Endothelial cell of umbilical vein (primary cell): ENCODE measurements around the gene GPR157. TPM values are rescaled to one million over a fixed set of nuclear protein-coding genes. Genes with fewer than 3 reads are reported as not detected.

Experiments
- BruUV-seq: library from RNA; stranded (reverse); fragments of 400-500 nt; replicated peaks from 2 replicates; lab custom pipeline; 2021; lab: Mats Ljungman, UMichigan
- CTCF ChIA-PET: fragments of 300-600, 350-600 bp; sonication (Branson Sonifier 250); formaldehyde crosslinking; loops from one replicate; lab custom pipeline; 2021; ENCODE audit warnings: antibody characterized with exemption, inconsistent platforms; lab: Charles Lee
- POLR2A ChIA-PET: fragments of 300-600, 350-600 bp; sonication (Branson Sonifier 250); formaldehyde crosslinking; loops from one replicate; lab custom pipeline; 2021; ENCODE audit warnings: antibody characterized with exemption, inconsistent platforms; lab: Charles Lee
- DNase-seq: peaks from one replicate; pipeline ENCODE4 v3.0.0-alpha.2; 2011; ENCODE audit warnings: low read depth, low spot score
- FAIRE-seq: peaks from 2 replicates; lab custom pipeline; 2011; peaks lifted over from hg19 to GRCh38; lab: Jason Lieb, UNC
- H2AFZ ChIP-seq: 2 replicates; pipeline ENCODE4 v1.6.0; 2012; ENCODE audit warnings: low read depth, low read length, control low read depth, inconsistent platforms
- H3K27ac ChIP-seq: 2 replicates; pipeline ENCODE4 v1.5.1; 2011; ENCODE audit warnings: low read depth, mild to moderate bottlenecking, control low read depth, low read length, moderate library complexity; ENCODE audit not compliant: insufficient read depth
- H3K27me3 ChIP-seq, 2 experiments: 2 replicates each; pipeline versions ENCODE4 v1.6.0 to v1.6.1; 2011; ENCODE audit warnings: low read length in 2 of 2, mixed read lengths in 1 of 2; ENCODE audit not compliant: control insufficient read depth in 2 of 2, insufficient read depth in 2 of 2
- H3K36me3 ChIP-seq, 2 experiments: 2 replicates in 1 of 2; 3 replicates in 1 of 2; pipeline ENCODE4 v1.5.1; 2011; ENCODE audit warnings: low read length in 2 of 2, mild to moderate bottlenecking in 1 of 2, moderate library complexity in 1 of 2; ENCODE audit not compliant: control insufficient read depth in 2 of 2, insufficient read depth in 2 of 2; ENCODE audit errors: extremely low read depth in 1 of 2
- H3K4me1 ChIP-seq: 3 replicates; pipeline ENCODE4 v1.5.1; 2011; ENCODE audit warnings: mild to moderate bottlenecking, low read length; ENCODE audit not compliant: control insufficient read depth, insufficient read depth; ENCODE audit errors: extremely low read depth
- H3K4me2 ChIP-seq: 2 replicates; pipeline ENCODE4 v1.6.1; 2011; ENCODE audit warnings: low read length, control low read depth, mixed read lengths; ENCODE audit not compliant: insufficient read depth
- H3K4me3 ChIP-seq, 3 experiments: fragments of 200-600 bp in 1 of 3; sonication (generic), shearing (Covaris generic) in 1 of 3; replicated peaks in 1 of 3; 2 replicates each; pipeline ENCODE4 v1.5.1; 2011 to 2016; ENCODE audit warnings: control low read depth in 3 of 3, low read length in 3 of 3, mild to moderate bottlenecking in 2 of 3, inconsistent platforms in 1 of 3, low read depth in 1 of 3, moderate library complexity in 1 of 3; ENCODE audit not compliant: insufficient read depth in 1 of 3
- H3K79me2 ChIP-seq: 2 replicates; pipeline ENCODE4 v1.6.0; 2012; ENCODE audit warnings: low read length, inconsistent platforms; ENCODE audit not compliant: control insufficient read depth, insufficient read depth
- H3K9ac ChIP-seq: replicated peaks from 2 replicates; pipeline ENCODE3; 2011; ENCODE audit warnings: low read length, control low read depth; ENCODE audit not compliant: insufficient read depth; ENCODE audit errors: extremely low read depth
- H3K9me1 ChIP-seq: replicated peaks from 3 replicates; pipeline ENCODE4 v1.6.0; 2011; ENCODE audit warnings: mild to moderate bottlenecking, low read length; ENCODE audit not compliant: control insufficient read depth, insufficient read depth; ENCODE audit errors: extremely low read depth
- H3K9me3 ChIP-seq: replicated peaks from 2 replicates; pipeline ENCODE4 v1.5.1; 2012; ENCODE audit warnings: low read length, inconsistent platforms; ENCODE audit not compliant: control insufficient read depth, insufficient read depth
- H4K20me1 ChIP-seq: replicated peaks from 2 replicates; pipeline ENCODE3; 2011; ENCODE audit warnings: mild to moderate bottlenecking, low read length; ENCODE audit not compliant: control insufficient read depth, insufficient read depth; ENCODE audit errors: extremely low read depth
- CTCF ChIP-seq, 2 donors: IDR thresholded peaks; 1 replicate in 1 of 2; 2 replicates in 1 of 2; pipeline ENCODE4 v1.5.1; 2011; ENCODE audit warnings: low read length in 2 of 2, mild to moderate bottlenecking in 2 of 2, moderate library complexity in 2 of 2, control low read depth in 1 of 2, inconsistent platforms in 1 of 2, low read depth in 1 of 2; ENCODE audit not compliant: insufficient read depth in 1 of 2; ENCODE audit errors: extremely low read depth in 1 of 2
- EZH2 ChIP-seq: IDR thresholded peaks from 2 replicates; pipeline ENCODE4 v1.6.1; 2012; ENCODE audit warnings: borderline replicate concordance, low read depth, mild to moderate bottlenecking, moderate library complexity, low read length, inconsistent platforms; ENCODE audit not compliant: severe bottlenecking
- FOS ChIP-seq: IDR thresholded peaks from 2 replicates; pipeline ENCODE4 v1.6.1; 2011; ENCODE audit warnings: mild to moderate bottlenecking, low read length, moderate library complexity, borderline replicate concordance; ENCODE audit not compliant: insufficient read depth
- GATA2 ChIP-seq: IDR thresholded peaks from 2 replicates; pipeline ENCODE4 v1.7.0; 2011; ENCODE audit warnings: low read depth, mild to moderate bottlenecking, moderate library complexity, mixed read lengths, low read length; ENCODE audit not compliant: insufficient read length, insufficient read depth
- JUN ChIP-seq: IDR thresholded peaks from 2 replicates; pipeline ENCODE4 v1.6.1; 2011; ENCODE audit warnings: borderline replicate concordance, low read depth; ENCODE audit not compliant: insufficient read length, insufficient read depth
- MAX ChIP-seq: IDR thresholded peaks from 2 replicates; pipeline ENCODE4 v1.6.1; 2011; ENCODE audit not compliant: insufficient read depth, insufficient read length
- MYC ChIP-seq: IDR thresholded peaks from one replicate; pipeline ENCODE4 v1.6.1; 2011; ENCODE audit warnings: mild to moderate bottlenecking, low read depth, low read length
- POLR2A ChIP-seq: IDR thresholded peaks from 2 replicates; pipeline ENCODE4 v1.6.1; 2012; ENCODE audit warnings: low read depth, mild to moderate bottlenecking, control low read depth, low read length
- POLR2AphosphoS5 ChIP-seq: IDR thresholded peaks from 2 replicates; pipeline ENCODE4 v1.6.1; 2012; ENCODE audit warnings: low read depth, mild to moderate bottlenecking, control low read depth, low read length, moderate library complexity; ENCODE audit not compliant: insufficient read depth
- dilution Hi-C: fragments of 300-500 bp; cut with MboI; formaldehyde crosslinking; loops from one replicate; pipeline ENCODE4 v1.15.0; 2019; ENCODE audit warnings: low sequenced_read_pairs; ENCODE audit not compliant: extremely low pct_ligation_motif_present
- intact Hi-C: fragments of 100-400 bp; cut with micrococcal nuclease; formaldehyde crosslinking; loops from one replicate; pipeline ENCODE4 v1.10.0; 2022
- polyA plus RNA-seq, 4 experiments: library from polyadenylated mRNA; depleted of rRNA in 3 of 4; stranded (reverse) in 3 of 4; unstranded in 1 of 4; fragments of >200 nt; gene quantifications; 2 replicates each; pipeline versions ENCODE4 v1.2.1 to v1.2.3, GENCODE V29; 2011 to 2012; ENCODE audit warnings: missing spikeins in 1 of 4
- total RNA-seq: library from RNA; stranded (reverse); gene quantifications from 2 replicates; pipeline ENCODE4 v1.2.3, GENCODE V29; 2021

GPR157 gene
- total and polyA plus RNA-seq, 2 donors (not counting 3 experiments of a cell fraction or from before 2014, with no cell fraction given) = 1.0 to 6.5 TPM

GRCh38 chr1:9071554-9072235, 57.2 kb downstream of the GPR157 start:
- TF ChIP-seq FOS = no peak
- TF ChIP-seq MAX = no peak
- TF ChIP-seq POLR2A = no peak
- TF ChIP-seq MYC = no peak
- TF ChIP-seq EZH2 = no peak
- no peak for TF ChIP-seq CTCF (IDR thresholded peaks at IDR 0.05; ENCODE audit: extremely low read depth in 1 of 2, insufficient read depth in 1 of 2, low read depth in 1 of 2, low read length in 2 of 2)
- TF ChIP-seq JUN = no peak
- TF ChIP-seq POLR2AphosphoS5 = no peak
- no peak for TF ChIP-seq GATA2
- Histone ChIP-seq H3K79me2 (no peaks in the 10 kb centered on the region), H3K27me3 (peaks cover 0 to 6% of the 10 kb centered on the region in 2 experiments), H3K9me3 (no peaks in the 10 kb centered on the region), H3K36me3 (no peaks in the 10 kb centered on the region), H4K20me1 (no peaks in the 10 kb centered on the region), H3K27ac (no peak overlapping the region), H3K4me2 (no peak overlapping the region), H2AFZ (no peak overlapping the region), H3K4me3 (no peak overlapping the region), H3K9ac (no peak overlapping the region), H3K9me1 (no peaks in the 10 kb centered on the region), H3K4me1 (peaks cover 3% of the 10 kb centered on the region)
- DNase-seq (no peak), FAIRE-seq (no peak)
- BruUV-seq = no TSS peak
- POLR2A ChIA-PET = no interaction called here
- dilution Hi-C loops (no loop called here), intact Hi-C loops (no loop called here)
- CTCF ChIA-PET = no interaction called here
